Caco-2 (cell line): Measurements from ENCODE around the gene ARL14EPL. TPM values are rescaled to one million over a fixed set of nuclear protein-coding genes. Genes with fewer than 3 reads are reported as not detected.

Experiments used
- Bru-seq: library from RNA; stranded (reverse); fragments of 400-500 nt; gene quantifications from one replicate; lab custom pipeline; 2021; lab: Mats Ljungman, UMichigan
- BruChase-seq, 2 experiments: library from RNA; stranded (reverse); fragments of 400-500 nt; gene quantifications; one replicate each; lab custom pipeline; 2021; lab: Mats Ljungman, UMichigan
- BruUV-seq: library from RNA; stranded (reverse); fragments of 400-500 nt; replicated peaks from 2 replicates; lab custom pipeline; 2021; lab: Mats Ljungman, UMichigan
- CTCF ChIA-PET: fragments of 300-600 bp; sonication (Branson Sonifier 250); formaldehyde crosslinking; loops from one replicate; lab custom pipeline; 2022; ENCODE audit warnings: antibody characterized with exemption; lab: Charles Lee
- POLR2A ChIA-PET: fragments of 300-600 bp; sonication (Branson Sonifier 250); formaldehyde crosslinking; loops from one replicate; lab custom pipeline; 2022; ENCODE audit warnings: antibody characterized with exemption; lab: Charles Lee
- DNase-seq, 2 experiments: peaks; one replicate each; pipeline versions ENCODE4 v3.0.0 to v3.0.0-alpha.2; 2020 to 2022
- H3K27me3 ChIP-seq: replicated peaks from 2 replicates; pipeline ENCODE4 v1.6.0; 2011; ENCODE audit warnings: low read length; ENCODE audit not compliant: control insufficient read depth, insufficient read depth
- H3K36me3 ChIP-seq: 2 replicates; pipeline ENCODE4 v1.5.1; 2011; ENCODE audit warnings: low read length; ENCODE audit not compliant: control insufficient read depth, insufficient read depth
- H3K4me1 ChIP-seq: fragments of 250-450 bp; sonication (Bioruptor Pico); 2 replicates; pipeline ENCODE4 v1.5.1; 2020; ENCODE audit warnings: mild to moderate bottlenecking
- H3K4me3 ChIP-seq: 2 replicates; pipeline ENCODE4 v1.5.1; 2011; ENCODE audit warnings: low read depth, mild to moderate bottlenecking, control low read depth, low read length
- H3K9me3 ChIP-seq: fragments of 250-450 bp; sonication (Bioruptor Pico); 2 replicates; pipeline ENCODE4 v1.5.1; 2020; ENCODE audit warnings: mild to moderate bottlenecking, moderate library complexity
- H3K27ac Mint-ChIP-seq: one replicate; pipeline ENCODE4 v1.8.0; 2022; ENCODE audit warnings: mixed read lengths; ENCODE audit not compliant: unreplicated experiment
- H3K27me3 Mint-ChIP-seq: one replicate; pipeline ENCODE4 v1.8.0; 2022; ENCODE audit warnings: mixed read lengths; ENCODE audit not compliant: insufficient read depth, unreplicated experiment
- H3K36me3 Mint-ChIP-seq: one replicate; pipeline ENCODE4 v1.8.0; 2022; ENCODE audit warnings: mild to moderate bottlenecking, mixed read lengths; ENCODE audit not compliant: insufficient read depth, unreplicated experiment
- H3K4me1 Mint-ChIP-seq: one replicate; pipeline ENCODE4 v1.8.0; 2022; ENCODE audit warnings: low read depth, mixed read lengths; ENCODE audit not compliant: unreplicated experiment
- H3K4me3 Mint-ChIP-seq: one replicate; pipeline ENCODE4 v1.8.0; 2022; ENCODE audit warnings: mild to moderate bottlenecking, moderate library complexity, mixed read lengths; ENCODE audit not compliant: unreplicated experiment
- H3K9me3 Mint-ChIP-seq: one replicate; pipeline ENCODE4 v1.8.0; 2022; ENCODE audit warnings: mixed read lengths; ENCODE audit not compliant: unreplicated experiment
- CTCF ChIP-seq, 2 experiments: fragments of 200-600 bp in 1 of 2; IDR thresholded peaks; 1 replicate in 1 of 2; 2 replicates in 1 of 2; pipeline versions ENCODE4 v1.5.1 to v1.8.0; 2011 to 2022; ENCODE audit warnings: antibody characterized with exemption in 1 of 2, control low read depth in 1 of 2, inconsistent platforms in 1 of 2, low read depth in 1 of 2, low read length in 1 of 2, mild to moderate bottlenecking in 1 of 2, moderate library complexity in 1 of 2; ENCODE audit not compliant: insufficient read depth in 1 of 2, severe bottlenecking in 1 of 2, unreplicated experiment in 1 of 2
- intact Hi-C: fragments of 100-400 bp; cut with micrococcal nuclease; formaldehyde crosslinking; loops from one replicate; pipeline ENCODE4 v1.10.0; 2022; ENCODE audit not compliant: unreplicated experiment
- long read RNA-seq: library from polyadenylated mRNA; stranded (forward); transcript quantifications from one replicate; pipeline ENCODE4 v2.0.0, GENCODE V29; 2022
- total RNA-seq: library from RNA; stranded (reverse); gene quantifications from 2 replicates; pipeline ENCODE4 v1.2.3, GENCODE V29; 2022

ARL14EPL gene
- total RNA-seq, result not detected in 2 replicates
- percentile 6 among the genes with signal in this experiment for Bru-seq, nascent RNA
- percentile 10 among the genes with signal in this experiment for BruChase-seq, experiment 1, labeled RNA remaining after a 2-hour chase
- BruChase-seq, experiment 2, labeled RNA remaining after a 6-hour chase, result percentile 13 among the genes with signal in this experiment
- long read RNA-seq, result 0 reads

GRCh38 chr5:116032094-116032517 lies at the start of gene ARL14EPL:
Gene ARL14EPL (plus strand): TSS chr5:116032472. CDS start chr5:116051466, 18,994 bp downstream.
- H3K36me3 Mint-ChIP-seq, result no peaks in the 10 kb centered on the region
- ChIA-PET CTCF (no interaction called here), POLR2A (no interaction called here)
- no peak within 1 kb of the TSS for H3K27ac Mint-ChIP-seq
- TF ChIP-seq CTCF (IDR thresholded peaks at IDR 0.05; ENCODE audit: insufficient read depth in 1 of 2, low read depth in 1 of 2, low read length in 1 of 2, severe bottlenecking in 1 of 2, unreplicated experiment in 1 of 2), result peak in 1 of 2 experiments; percentile 10
- no peaks in the 10 kb centered on the region for H3K4me1 Mint-ChIP-seq
- Histone ChIP-seq H3K4me1 (no peaks in the 10 kb centered on the region), H3K27me3 (peaks cover 3% of the 10 kb centered on the region; the same call in 1 of the 2 replicates), H3K4me3 (no peak within 1 kb of the TSS), H3K36me3 (no peaks in the 10 kb centered on the region), H3K9me3 (no peaks in the 10 kb centered on the region)
- no peaks in the 10 kb centered on the region for H3K9me3 Mint-ChIP-seq
- H3K4me3 Mint-ChIP-seq, result no peak within 1 kb of the TSS
- DNase-seq, result peak; percentile 24 to 38
- peaks cover 13% of the 10 kb centered on the region for H3K27me3 Mint-ChIP-seq
- intact Hi-C loops, result no loop called here
- BruUV-seq, result no TSS peak

DNA sequence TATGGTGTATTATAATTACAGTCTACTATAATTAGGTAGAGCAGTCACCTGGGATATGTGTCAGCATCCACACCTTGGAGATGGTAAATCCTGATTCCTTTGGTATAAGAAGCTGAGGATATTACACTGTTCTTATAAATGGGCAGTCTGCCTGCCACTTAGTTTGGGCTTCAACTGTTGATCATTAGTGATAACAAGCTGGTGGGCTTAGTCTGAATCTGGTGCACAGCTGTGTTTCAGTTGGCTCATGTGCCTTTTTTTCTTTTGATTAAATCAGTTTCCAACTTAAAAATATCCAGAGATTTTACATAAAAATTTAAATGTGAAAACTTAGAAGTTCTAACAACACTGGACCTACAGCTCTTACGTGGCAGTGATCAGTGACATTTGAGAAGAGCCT lies 48.8 kb upstream of the ARL14EPL start:
- CTCF ChIA-PET, result no interaction called here
- H3K27me3 Mint-ChIP-seq, result peaks cover 12% of the 10 kb centered on the region
- POLR2A ChIA-PET, result no interaction called here
- no peak for DNase-seq
- no peak overlapping the region for H3K27ac Mint-ChIP-seq
- H3K4me1 Mint-ChIP-seq, result no peaks in the 10 kb centered on the region
- TF ChIP-seq CTCF (IDR thresholded peaks at IDR 0.05; ENCODE audit: insufficient read depth in 1 of 2, low read depth in 1 of 2, low read length in 1 of 2, severe bottlenecking in 1 of 2, unreplicated experiment in 1 of 2), result no peak
- Histone ChIP-seq H3K4me1 (no peaks in the 10 kb centered on the region), H3K9me3 (no peaks in the 10 kb centered on the region), H3K36me3 (no peaks in the 10 kb centered on the region), H3K4me3 (no peak overlapping the region), H3K27me3 (no peaks in the 10 kb centered on the region)
- BruUV-seq, result no TSS peak
- no peak overlapping the region for H3K4me3 Mint-ChIP-seq
- H3K36me3 Mint-ChIP-seq, result no peaks in the 10 kb centered on the region
- no peaks in the 10 kb centered on the region for H3K9me3 Mint-ChIP-seq
- intact Hi-C loops, result no loop called here

DNA sequence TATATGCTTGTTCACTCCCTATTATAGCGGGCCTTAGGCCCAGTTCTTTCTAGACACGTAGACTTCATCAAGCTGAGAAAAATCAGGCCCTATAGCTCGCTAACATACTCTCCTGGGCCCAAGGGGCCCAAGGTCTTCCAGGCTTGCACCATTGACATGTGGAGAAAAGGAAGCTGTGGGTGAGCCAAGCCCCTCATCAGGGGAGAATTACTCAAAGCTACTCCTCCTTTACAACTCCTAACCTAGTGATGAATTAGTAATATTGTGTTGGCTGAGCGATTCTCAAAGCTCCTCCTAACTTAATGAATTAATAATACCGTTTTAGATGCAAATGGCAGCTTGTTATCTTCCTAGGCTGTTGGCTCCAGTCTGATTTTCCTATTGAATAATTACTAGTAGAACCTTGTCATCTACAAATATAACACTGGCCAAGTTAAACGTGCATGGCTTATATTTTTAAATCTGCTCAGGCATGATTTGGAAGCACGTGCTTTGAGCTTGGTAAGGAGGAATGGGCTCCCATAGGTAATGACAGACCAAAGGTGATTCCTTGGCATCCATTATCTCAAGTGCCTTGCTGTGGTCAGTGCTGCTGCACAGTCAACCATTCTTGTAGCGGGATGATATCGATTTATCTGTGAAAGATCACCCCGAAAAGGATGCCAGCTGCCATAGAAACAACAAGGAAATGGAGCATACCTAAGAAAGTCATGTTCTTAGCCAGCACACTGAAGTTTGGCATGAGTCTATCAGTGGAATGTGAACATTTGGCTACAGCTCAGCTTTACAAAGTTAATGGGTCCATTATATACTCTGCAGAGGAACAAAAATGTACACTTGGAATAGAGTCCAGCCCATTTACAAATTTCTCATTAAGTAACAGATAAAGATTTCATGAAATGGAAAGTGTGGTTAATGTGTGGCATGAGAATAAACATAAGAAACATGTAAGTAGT lies 46.2 kb upstream of the ARL14EPL start:
- peaks cover 13% of the 10 kb centered on the region for H3K27me3 Mint-ChIP-seq
- no peaks in the 10 kb centered on the region for H3K4me1 Mint-ChIP-seq
- no peak overlapping the region for H3K4me3 ChIP-seq
- no peaks in the 10 kb centered on the region for H3K9me3 Mint-ChIP-seq
- no peaks in the 10 kb centered on the region for H3K36me3 Mint-ChIP-seq
- H3K27me3 ChIP-seq, result no peaks in the 10 kb centered on the region
- H3K36me3 ChIP-seq, result no peaks in the 10 kb centered on the region
- H3K9me3 ChIP-seq, result no peaks in the 10 kb centered on the region
- H3K4me3 Mint-ChIP-seq, result no peak overlapping the region
- H3K4me1 ChIP-seq, result no peaks in the 10 kb centered on the region
- ChIA-PET CTCF (no interaction called here), POLR2A (no interaction called here)
- intact Hi-C loops, result no loop called here
- DNase-seq, result no peak
- no TSS peak for BruUV-seq
- H3K27ac Mint-ChIP-seq, result no peak overlapping the region
- TF ChIP-seq CTCF (IDR thresholded peaks at IDR 0.05; ENCODE audit: insufficient read depth in 1 of 2, low read depth in 1 of 2, low read length in 1 of 2, severe bottlenecking in 1 of 2, unreplicated experiment in 1 of 2), result no peak
